ENCODE data around the gene CD4.

The CD4 gene

GRCh38 chr12:6765634-6766581 is 23.4 kb upstream of the CD4 start, which contains the start of gene PTMS:
Gene PTMS, plus strand, starts transcription at chr12:6766363. Its CDS starts 343 bp downstream, at chr12:6766706.
- DNase-seq = peak; percentile 40

- no peak for DNase-seq
Measured at GRCh38 chr12:6766651-6767349, 22.5 kb upstream of the CD4 start.

DNA sequence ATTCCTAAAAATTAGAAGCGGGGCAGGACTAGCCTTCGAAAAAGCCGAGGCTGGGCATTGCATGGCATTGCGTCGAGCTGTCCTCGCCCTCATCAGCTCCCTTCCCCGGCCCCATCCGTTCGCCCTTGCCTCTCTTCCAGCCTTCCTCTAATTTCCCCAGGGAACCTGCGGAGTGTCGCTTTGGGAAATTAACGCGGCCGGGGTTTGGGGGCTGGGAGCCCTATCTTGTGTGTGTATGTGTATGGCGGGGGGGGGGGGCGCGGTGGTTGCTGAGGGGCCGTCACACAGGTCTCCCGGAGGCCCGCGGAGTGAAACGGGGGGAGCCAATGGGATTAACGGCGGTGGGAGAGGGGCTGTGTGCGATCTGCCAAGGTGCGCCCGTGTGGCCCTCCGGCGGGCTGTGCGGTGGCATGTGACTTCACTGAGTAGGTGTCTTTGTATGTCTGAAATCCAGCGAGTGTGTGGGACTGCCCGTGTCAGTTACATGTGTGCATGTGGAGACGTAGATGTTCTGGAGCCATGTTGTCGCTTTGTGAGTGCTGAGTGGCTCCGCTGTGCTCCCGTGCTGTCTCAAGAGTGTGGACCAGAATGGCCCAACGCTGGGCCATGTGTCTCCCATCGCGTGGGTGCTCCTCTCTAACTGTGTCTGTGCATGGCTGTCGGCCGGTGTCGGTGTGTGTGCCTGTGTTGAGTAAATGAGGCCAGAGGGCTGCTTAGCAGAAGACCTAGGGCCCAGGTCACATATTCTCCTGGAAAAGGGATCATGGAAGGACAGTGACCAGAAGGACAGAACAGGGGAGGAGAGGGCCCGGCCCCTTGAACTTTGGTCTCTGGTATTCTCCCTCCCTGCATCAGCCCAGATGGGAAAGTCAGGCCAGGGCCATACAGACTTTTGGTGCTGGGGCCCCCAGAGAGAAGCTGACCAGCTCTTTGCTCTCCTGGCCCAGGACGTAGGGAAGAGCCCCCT is 21.7 kb upstream of the CD4 start:
- DNase-seq = no peak

DNA sequence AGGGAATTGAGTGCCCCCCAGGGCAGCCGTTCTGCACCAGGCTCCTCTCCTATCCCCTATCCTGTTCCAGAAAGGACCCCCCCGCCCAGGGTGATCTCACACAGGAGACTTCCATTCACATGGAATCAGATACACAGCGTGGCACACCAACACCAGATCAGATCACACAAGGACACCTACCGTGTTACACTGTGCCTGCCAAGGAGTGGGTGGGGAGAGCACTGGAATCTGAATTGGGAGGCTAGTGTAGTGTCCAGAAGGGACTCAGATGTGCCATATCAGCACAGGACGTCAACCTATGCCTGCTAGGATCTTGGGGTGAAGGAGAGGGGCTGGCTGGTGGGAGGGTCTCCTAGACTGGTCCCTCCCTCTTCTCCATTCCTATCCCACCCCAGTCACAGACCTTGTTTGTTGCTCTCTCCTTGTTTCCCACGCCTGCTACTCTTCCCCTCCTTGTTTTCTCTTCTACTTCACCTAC is 20.9 kb upstream of the CD4 start:
- DNase-seq = no peak

- no peak for DNase-seq
Measured at GRCh38 chr12:6768990-6769389, 20.3 kb upstream of the CD4 start.

GRCh38 chr12:6769666-6770065 is 19.7 kb upstream of the CD4 start:
- DNase-seq = no peak

DNA sequence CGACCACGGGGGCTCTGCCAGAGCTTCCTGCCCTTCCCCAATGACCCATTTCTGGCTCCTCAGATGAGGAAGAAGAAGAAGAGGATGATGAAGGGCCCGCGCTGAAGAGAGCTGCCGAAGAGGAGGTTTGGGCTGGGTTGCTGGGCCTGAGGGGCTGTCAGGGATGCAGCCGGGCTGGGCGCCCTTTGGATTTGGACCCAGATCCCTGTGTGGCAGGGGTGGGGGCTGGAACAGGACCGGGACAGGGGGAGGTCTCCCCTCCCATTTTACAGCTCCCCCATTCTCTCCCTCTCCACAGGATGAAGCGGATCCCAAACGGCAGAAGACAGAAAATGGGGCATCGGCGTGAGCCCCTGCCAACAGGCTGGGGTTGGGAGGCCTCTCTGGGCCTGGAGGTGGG is 19.2 kb upstream of the CD4 start:
- no peak for DNase-seq

DNA sequence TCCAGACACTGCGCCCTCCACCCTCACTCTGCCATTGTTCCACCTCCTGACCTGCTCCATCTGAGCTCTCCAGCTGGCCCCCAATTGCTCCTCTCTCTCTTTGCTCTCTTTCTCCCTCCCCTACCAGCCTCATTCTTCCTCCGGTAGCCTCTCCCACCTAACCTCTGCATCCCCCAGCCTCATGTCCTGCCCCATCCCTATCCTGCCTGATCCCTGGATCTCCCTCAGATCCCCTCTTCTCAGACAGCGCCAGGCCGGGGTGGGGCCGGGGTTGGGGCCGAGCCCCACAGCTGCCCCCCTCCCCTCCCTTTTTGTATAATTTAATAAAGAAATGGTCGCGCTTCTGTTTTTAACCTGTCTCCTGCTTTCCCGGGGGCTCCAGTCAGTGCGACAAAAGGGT is 18.7 kb upstream of the CD4 start:
- DNase-seq = no peak

GRCh38 chr12:6771091-6771495 is 18.2 kb upstream of the CD4 start:
- DNase-seq = no peak

- DNase-seq = no peak
Measured at GRCh38 chr12:6771509-6772330, 17.6 kb upstream of the CD4 start.

DNA sequence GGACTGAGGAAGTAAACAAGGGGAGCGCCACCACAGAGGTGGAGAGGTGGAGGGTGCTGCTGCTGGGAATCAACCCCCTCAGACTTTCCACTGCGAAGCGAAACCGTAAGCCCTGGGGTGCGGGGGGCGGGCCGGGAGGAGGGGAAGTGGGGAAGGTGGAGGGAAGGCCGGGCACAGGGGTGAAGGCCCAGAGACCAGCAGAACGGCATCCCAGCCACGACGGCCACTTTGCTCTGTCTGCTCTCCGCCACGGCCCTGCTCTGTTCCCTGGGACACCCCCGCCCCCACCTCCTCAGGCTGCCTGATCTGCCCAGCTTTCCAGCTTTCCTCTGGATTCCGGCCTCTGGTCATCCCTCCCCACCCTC is 17.0 kb upstream of the CD4 start, which contains the start of gene LAG3:
LAG3 (plus strand) TSS at position 190 of the 365 bp plus-strand sequence. CDS start 333 bp downstream, outside the sequence.
- no peak for DNase-seq

GRCh38 chr12:6772726-6773589 is 16.4 kb upstream of the CD4 start:
- DNase-seq = no peak

GRCh38 chr12:6773590-6774351 is 15.6 kb upstream of the CD4 start:
- no peak for DNase-seq

- no peak for DNase-seq
Measured at GRCh38 chr12:6774499-6775062, 14.7 kb upstream of the CD4 start.

- no peak for DNase-seq
Measured at GRCh38 chr12:6775185-6776174, 13.8 kb upstream of the CD4 start.

- DNase-seq = no peak
Measured at GRCh38 chr12:6777386-6777785, 11.9 kb upstream of the CD4 start.

- DNase-seq = no peak
Measured at GRCh38 chr12:6778217-6778573, 11.1 kb upstream of the CD4 start.

All from SHP77 treated with DMSO at 0.1 percent for 48 hours (cell line).